Ovary (tissue), 9 donors: ENCODE results near the gene CAPN13. TPM values are rescaled to one million over a fixed set of nuclear protein-coding genes. Genes with fewer than 3 reads are reported as not detected.

Source experiments
- DNase-seq, 5 donors: peaks; one replicate each; pipeline ENCODE4 v3.0.0-alpha.2; 2019 to 2020
- H3K27ac ChIP-seq, 2 donors: fragments of 200-600 bp; one replicate each; pipeline versions ENCODE4 v1.5.1 to v1.8.0; 2019 to 2022
- H3K27me3 ChIP-seq: fragments of 200-600 bp; one replicate; pipeline ENCODE4 v1.8.0; 2022
- H3K36me3 ChIP-seq: fragments of 200-600 bp; sonication (generic); one replicate; pipeline ENCODE4 v1.5.1; 2019
- H3K4me1 ChIP-seq: one replicate; pipeline ENCODE4 v1.8.1; 2013; ENCODE audit warnings: mild to moderate bottlenecking, moderate library complexity; ENCODE audit not compliant: insufficient read depth
- H3K4me3 ChIP-seq: fragments of 200-600 bp; sonication (generic); one replicate; pipeline ENCODE4 v1.5.1; 2017
- H3K9me3 ChIP-seq, 2 donors: fragments of 200-600 bp in 1 of 2; sonication (generic) in 1 of 2; one replicate each; pipeline versions ENCODE4 v1.5.1 to v1.8.1; 2013 to 2019; ENCODE audit warnings: mild to moderate bottlenecking in 1 of 2, moderate library complexity in 1 of 2
- EP300 ChIP-seq: sonication (generic); formaldehyde crosslinking; IDR thresholded peaks from one replicate; pipeline ENCODE4 v1.6.1; 2017; ENCODE audit warnings: antibody characterized with exemption
- POLR2A ChIP-seq: fragments of 450-650 bp; IDR thresholded peaks from one replicate; pipeline ENCODE4 v1.6.1; 2017; ENCODE audit warnings: antibody characterized with exemption, mild to moderate bottlenecking, moderate library complexity
- WGBS, 3 donors: extraction: QIAGEN DNeasy Blood & Tissue Kit in 1 of 3; methylation state at CpG; one replicate each; pipeline versions ENCODE4 v1.1.5 to v1.1.7; 2013 to 2017; 5-methylcytosine and 5-hydroxymethylcytosine counted together
- intact Hi-C, 4 donors: fragments of 100-400 bp; cut with DNase I; formaldehyde crosslinking; loops; one replicate each; pipeline versions ENCODE4 v1.11.0 to v1.15.1; 2022 to 2023
- polyA plus RNA-seq, 2 donors: library from polyadenylated mRNA; stranded (reverse); fragments of 200-250 nt in 1 of 2; fragments of 350-450 nt in 1 of 2; fragmentation: Illumina TruSeq in 1 of 2; extraction: RNeasy Lipid Tissue Mini Kit (QIAGEN cat#74804) in 1 of 2; gene quantifications; one replicate each; pipeline ENCODE4 v1.2.3, GENCODE V29; 2013 to 2014
- total RNA-seq, 7 donors: library from RNA; depleted of rRNA in 2 of 7; stranded (reverse); fragments of >200 nt in 2 of 7; fragmentation: NEBNext Ultra II Directional in 3 of 7; extraction: Animal tissue kit (Norgen Biotek cat#: 25700) in 3 of 7; gene quantifications; one replicate each; pipeline versions ENCODE4 v1.1.0 to v1.2.4, GENCODE V29; 2016 to 2023
- TF ChIP-seq, protein P1 (sequence below), 3 donors: fragments of 450-650 bp in 2 of 3; fragments of 200-600 bp in 1 of 3; IDR thresholded peaks; one replicate each; pipeline versions ENCODE4 v1.5.1 to v1.8.0; 2016 to 2022; ENCODE audit warnings: antibody characterized with exemption in 3 of 3, mild to moderate bottlenecking in 1 of 3
- donor health status: DM: no; HTN: no; CAD: no; lungs with moderate emphysema.
- donor health status: DM: no; HTN: no; CAD: no.
- donor health status: Bipolar disorder and iron deficiency.
- donor health status: DM: yes; HTN: yes; CAD: no.
- donor health status: DM: no; HTN: no; CAD: no.
- donor health status: DM: yes; HTN: yes; CAD: no.

The CAPN13 gene
- total and polyA plus RNA-seq, 9 donors: 0.05 to 2.5 (median 0.30) TPM; not detected in 4

DNA sequence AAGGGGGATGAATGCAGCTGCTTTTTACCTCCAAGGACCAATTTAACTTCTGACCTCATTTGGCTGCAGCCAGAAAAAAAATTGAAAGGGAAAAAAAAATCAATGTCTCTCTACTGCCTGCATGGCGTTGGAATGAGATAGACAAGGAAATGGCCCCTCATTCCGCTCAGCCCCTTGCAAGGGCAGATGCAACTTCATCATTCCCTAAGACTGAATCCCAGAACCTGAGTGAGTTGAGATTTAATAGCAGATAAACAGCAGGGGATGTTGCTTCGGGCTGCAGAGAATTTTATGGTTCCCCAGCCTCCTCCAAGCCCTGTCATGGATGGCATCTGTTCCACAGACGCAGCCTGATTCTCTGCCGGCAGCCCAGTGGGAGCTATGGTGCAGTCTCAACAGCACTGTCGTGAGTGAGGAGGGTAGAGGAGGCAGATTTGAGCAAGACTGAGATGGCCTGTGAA is 49.0 kb downstream of the CAPN13 start:
- 14 to 19% (median 16%) methylated on average over 6 of the region's 6 CpGs for WGBS, 3 donors
- Histone ChIP-seq H3K4me3 (no peak overlapping the region), H3K4me1 (no peaks in the 10 kb centered on the region), H3K36me3 (no peaks in the 10 kb centered on the region), H3K27ac (no peak overlapping the region), H3K27me3 (no peaks in the 10 kb centered on the region), H3K9me3 (no peaks in the 10 kb centered on the region)
- no peak for DNase-seq
- TF ChIP-seq POLR2A (no peak), EP300 (no peak)
- TF ChIP-seq, protein P1, sequence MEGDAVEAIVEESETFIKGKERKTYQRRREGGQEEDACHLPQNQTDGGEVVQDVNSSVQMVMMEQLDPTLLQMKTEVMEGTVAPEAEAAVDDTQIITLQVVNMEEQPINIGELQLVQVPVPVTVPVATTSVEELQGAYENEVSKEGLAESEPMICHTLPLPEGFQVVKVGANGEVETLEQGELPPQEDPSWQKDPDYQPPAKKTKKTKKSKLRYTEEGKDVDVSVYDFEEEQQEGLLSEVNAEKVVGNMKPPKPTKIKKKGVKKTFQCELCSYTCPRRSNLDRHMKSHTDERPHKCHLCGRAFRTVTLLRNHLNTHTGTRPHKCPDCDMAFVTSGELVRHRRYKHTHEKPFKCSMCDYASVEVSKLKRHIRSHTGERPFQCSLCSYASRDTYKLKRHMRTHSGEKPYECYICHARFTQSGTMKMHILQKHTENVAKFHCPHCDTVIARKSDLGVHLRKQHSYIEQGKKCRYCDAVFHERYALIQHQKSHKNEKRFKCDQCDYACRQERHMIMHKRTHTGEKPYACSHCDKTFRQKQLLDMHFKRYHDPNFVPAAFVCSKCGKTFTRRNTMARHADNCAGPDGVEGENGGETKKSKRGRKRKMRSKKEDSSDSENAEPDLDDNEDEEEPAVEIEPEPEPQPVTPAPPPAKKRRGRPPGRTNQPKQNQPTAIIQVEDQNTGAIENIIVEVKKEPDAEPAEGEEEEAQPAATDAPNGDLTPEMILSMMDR (IDR thresholded peaks at IDR 0.05): no peak
- intact Hi-C loops: no loop called here

DNA sequence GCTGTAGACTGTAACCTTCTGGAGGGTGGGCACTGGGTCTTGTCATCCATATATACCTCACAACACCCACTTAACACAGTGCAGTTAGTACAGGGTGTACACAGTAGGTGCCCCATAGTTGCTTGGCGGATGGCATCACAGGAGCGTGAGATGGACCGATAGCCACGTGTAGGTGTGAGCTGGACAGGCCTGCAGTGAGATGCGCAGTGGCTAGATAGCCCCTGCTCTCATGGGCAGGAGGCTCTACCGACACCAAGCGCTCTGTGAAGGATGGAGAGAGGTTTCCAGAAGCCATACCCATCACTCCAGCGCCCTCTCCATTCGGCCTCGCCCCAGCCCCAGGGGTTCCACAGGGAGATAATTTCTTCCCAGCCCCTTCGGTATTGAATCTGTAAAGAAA is 49.5 kb downstream of the CAPN13 start:
- Histone ChIP-seq H3K4me1 (no peaks in the 10 kb centered on the region), H3K36me3 (no peaks in the 10 kb centered on the region), H3K27ac (no peak overlapping the region), H3K27me3 (no peaks in the 10 kb centered on the region), H3K4me3 (no peak overlapping the region), H3K9me3 (no peaks in the 10 kb centered on the region)
- intact Hi-C loops: no loop called here
- 76 to 81% (median 78%) methylated on average over 11 of the region's 11 CpGs for WGBS, 3 donors
- no peak for DNase-seq
- TF ChIP-seq POLR2A (no peak), EP300 (no peak)
- TF ChIP-seq, protein P1 (IDR thresholded peaks at IDR 0.05): no peak

DNA sequence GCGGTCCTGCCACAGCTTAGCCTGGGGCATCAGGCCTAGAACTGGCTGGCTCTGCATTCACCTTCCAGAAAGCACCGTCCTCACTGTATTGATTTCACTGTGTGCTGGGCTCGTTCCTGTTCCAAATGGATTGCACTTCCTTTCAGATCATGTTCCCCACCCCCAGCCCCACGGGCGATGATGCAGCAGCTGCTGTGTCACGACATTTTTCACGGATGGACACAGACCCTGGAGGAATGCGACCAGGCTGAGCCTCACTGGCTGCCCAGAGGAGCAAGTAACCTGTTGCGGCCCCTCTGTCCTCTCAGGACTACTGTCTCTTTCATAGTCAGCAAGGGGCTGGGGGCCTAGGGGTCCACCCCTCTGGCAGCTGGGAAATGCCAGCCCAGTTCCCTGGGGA is 50.3 kb downstream of the CAPN13 start:
- 58 to 81% (median 68%) methylated on average over 9 of the region's 9 CpGs for WGBS, 3 donors
- no peak for DNase-seq
- Histone ChIP-seq H3K27ac (no peak overlapping the region), H3K4me1 (no peaks in the 10 kb centered on the region), H3K36me3 (no peaks in the 10 kb centered on the region), H3K4me3 (no peak overlapping the region), H3K9me3 (no peaks in the 10 kb centered on the region), H3K27me3 (no peaks in the 10 kb centered on the region)
- intact Hi-C loops: no loop called here
- TF ChIP-seq POLR2A: no peak
- TF ChIP-seq EP300: no peak
- TF ChIP-seq, protein P1 (IDR thresholded peaks at IDR 0.05): no peak

DNA sequence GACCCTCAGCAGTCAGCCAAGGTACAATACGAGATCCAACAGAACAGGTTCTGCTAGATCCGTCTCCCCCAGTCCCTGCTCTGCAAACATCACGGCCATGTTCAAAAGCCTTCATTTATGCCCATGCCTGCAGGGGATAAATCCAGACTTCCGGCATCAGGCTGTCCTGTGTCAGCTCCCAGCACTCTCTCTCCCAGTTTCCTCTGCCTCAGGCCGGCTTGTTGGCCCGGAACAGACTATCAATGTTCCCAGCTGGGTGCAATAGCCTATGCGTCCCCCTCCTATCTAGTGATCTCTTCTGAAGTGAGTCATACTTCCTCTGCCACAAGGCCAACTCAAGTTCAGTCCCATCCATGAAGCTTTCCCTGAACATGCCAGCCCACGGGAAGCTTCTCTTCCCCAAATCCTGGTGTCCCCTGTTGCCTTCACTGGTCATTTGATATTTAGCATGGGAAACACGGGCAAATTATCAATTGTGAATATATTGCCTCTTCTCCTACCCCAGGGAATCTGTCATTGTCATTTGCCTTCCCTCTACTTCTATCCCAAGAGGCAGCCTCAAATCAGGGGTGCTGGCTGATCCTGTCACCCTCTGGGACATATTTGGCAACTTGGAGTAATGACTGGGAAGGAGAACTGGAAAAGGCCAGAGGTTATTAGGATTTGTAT is 51.1 kb downstream of the CAPN13 start:
- WGBS, 3 donors: 57 to 64% (median 61%) methylated on average over 9 of the region's 9 CpGs
- DNase-seq: no peak
- TF ChIP-seq, protein P1 (IDR thresholded peaks at IDR 0.05): no peak
- TF ChIP-seq POLR2A (no peak), EP300 (no peak)
- no peak overlapping the region for H3K27ac ChIP-seq
- no peaks in the 10 kb centered on the region for H3K9me3 ChIP-seq
- no peaks in the 10 kb centered on the region for H3K4me1 ChIP-seq
- H3K4me3 ChIP-seq: no peak overlapping the region
- no peaks in the 10 kb centered on the region for H3K27me3 ChIP-seq
- H3K36me3 ChIP-seq: no peaks in the 10 kb centered on the region
- intact Hi-C loops: no loop called here
